Measurements from ENCODE around the gene DOLPP1. TPM values are rescaled to one million over a fixed set of nuclear protein-coding genes. Genes with fewer than 3 reads are reported as not detected.

Gene DOLPP1
- total RNA-seq, 1 experiment from 2014 or later: 27.3 TPM

GRCh38 chr9:129108083-129108804 is 27.3 kb downstream of the DOLPP1 start:
- Histone ChIP-seq H3K9me3 (ENCODE audit: low read length) (no peaks in the 10 kb centered on the region), H3K4me2 (ENCODE audit: low read length) (no peak overlapping the region), H3K27me3 (ENCODE audit: low read length) (no peaks in the 10 kb centered on the region), H3K4me3 (ENCODE audit: low read length) (no peak overlapping the region), H3K79me2 (ENCODE audit: low read length) (peaks cover 19% of the 10 kb centered on the region), H4K20me1 (ENCODE audit: low read length) (no peaks in the 10 kb centered on the region), H3F3A (ENCODE audit: low read length, unreplicated experiment) (no peaks in the 10 kb centered on the region), H3K27ac (ENCODE audit: low read length) (no peak overlapping the region), H3K4me1 (ENCODE audit: insufficient read depth, low read length) (peaks cover 12% of the 10 kb centered on the region), H3K36me3 (ENCODE audit: low read depth, low read length) (no peaks in the 10 kb centered on the region), H3K9me2 (replicated peaks; ENCODE audit: low read length) (no peaks in the 10 kb centered on the region), H2AFZ (ENCODE audit: low read length) (no peak overlapping the region), H3K9ac (ENCODE audit: low read length) (no peak overlapping the region)
- intact Hi-C loops (cut with micrococcal nuclease): no loop called here
- TF ChIP-seq CTCF (conservative IDR thresholded peaks at IDR 0.05; ENCODE audit: low read depth, low read length): no peak
- no peak for TF ChIP-seq EZH2phosphoT487 (IDR thresholded peaks at IDR 0.05; ENCODE audit: borderline replicate concordance, low read length)
- TF ChIP-seq EZH2 (IDR thresholded peaks at IDR 0.05; ENCODE audit: low read length, unreplicated experiment): no peak
- DNase-seq (no peak), ATAC-seq (no peak)
- ChIA-PET CTCF (no interaction called here), POLR2A (ENCODE audit: unreplicated experiment) (no interaction called here)
- no TSS peak for BruUV-seq (replicated peaks)

DNA sequence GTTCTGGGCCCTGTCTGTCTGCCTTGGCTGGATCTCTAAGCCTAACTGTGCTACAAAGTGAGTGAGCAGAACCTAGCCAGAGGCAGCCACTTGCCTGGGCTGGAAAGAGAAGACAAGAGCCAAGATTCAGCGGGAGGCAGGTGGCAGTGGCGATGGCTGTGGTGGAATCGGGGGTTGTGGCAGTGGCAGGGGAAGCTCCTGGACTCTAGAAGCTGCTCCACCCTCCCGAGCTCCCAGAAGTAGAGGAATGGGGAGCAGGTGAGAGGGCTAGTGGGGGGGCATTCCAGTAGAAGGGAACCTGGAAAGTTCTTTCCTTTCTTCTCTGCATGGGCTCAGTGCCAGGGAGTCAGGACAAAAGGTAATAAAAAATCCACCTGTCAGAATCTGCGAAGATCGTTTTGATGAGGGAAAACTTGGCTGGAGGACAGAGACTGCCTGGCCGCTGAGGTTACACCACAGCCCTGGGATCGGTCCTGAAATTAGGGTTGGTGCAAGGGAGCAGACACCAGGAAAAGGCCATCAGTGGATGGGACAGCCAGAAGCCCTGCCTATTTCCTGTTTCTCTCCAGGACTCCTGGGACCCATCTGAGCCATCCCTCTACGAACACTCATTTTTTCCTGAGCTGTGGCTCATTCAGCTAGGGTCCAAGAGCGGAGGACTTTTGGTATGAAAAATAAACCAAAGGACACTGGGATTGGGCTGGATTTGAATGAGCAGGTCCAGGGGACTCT is 28.1 kb downstream of the DOLPP1 start:
- ChIA-PET CTCF (no interaction called here), POLR2A (ENCODE audit: unreplicated experiment) (no interaction called here)
- no peak for ATAC-seq

More for the DNA sequence above, 28.1 kb downstream of the DOLPP1 start:
- Histone ChIP-seq H3K79me2 (ENCODE audit: low read length) (peaks cover 26% of the 10 kb centered on the region), H3K9me3 (ENCODE audit: low read length) (no peaks in the 10 kb centered on the region), H3K27ac (ENCODE audit: low read length) (no peak overlapping the region), H3K27me3 (ENCODE audit: low read length) (no peaks in the 10 kb centered on the region), H3K4me3 (ENCODE audit: low read length) (no peak overlapping the region), H3K9ac (ENCODE audit: low read length) (no peak overlapping the region), H3F3A (ENCODE audit: low read length, unreplicated experiment) (no peaks in the 10 kb centered on the region), H3K4me1 (ENCODE audit: insufficient read depth, low read length) (peaks cover 12% of the 10 kb centered on the region), H3K36me3 (ENCODE audit: low read depth, low read length) (no peaks in the 10 kb centered on the region), H3K9me2 (replicated peaks; ENCODE audit: low read length) (no peaks in the 10 kb centered on the region), H2AFZ (ENCODE audit: low read length) (no peak overlapping the region), H4K20me1 (ENCODE audit: low read length) (no peaks in the 10 kb centered on the region), H3K4me2 (ENCODE audit: low read length) (peak overlapping the region; percentile 91; the same call in 1 of the 2 replicates)
- TF ChIP-seq CTCF (conservative IDR thresholded peaks at IDR 0.05; ENCODE audit: low read depth, low read length) (no peak), EZH2 (IDR thresholded peaks at IDR 0.05; ENCODE audit: low read length, unreplicated experiment) (no peak), EZH2phosphoT487 (IDR thresholded peaks at IDR 0.05; ENCODE audit: borderline replicate concordance, low read length) (no peak)
- DNase-seq: peak; percentile 32
- TSS peak; percentile 39 for BruUV-seq (replicated peaks)
- intact Hi-C loops (cut with micrococcal nuclease): no loop called here

Measured in PC-3 (cell line).